Neural cell (in vitro differentiated cells): ENCODE measurements around the gene PAK5.

Experiments
- POLR2AphosphoS5 ChIP-seq: IDR thresholded peaks from 2 replicates; pipeline ENCODE4 v1.6.1; 2012
- RAD21 ChIP-seq: fragments of 450-650 bp; conservative IDR thresholded peaks from 2 replicates; pipeline ENCODE4 v1.6.1; 2014; ENCODE audit warnings: antibody characterized with exemption, mild to moderate bottlenecking, moderate library complexity
- TAF1 ChIP-seq: IDR thresholded peaks from 2 replicates; pipeline ENCODE4 v1.6.1; 2012; ENCODE audit warnings: low read depth
- TF ChIP-seq, protein P1 (sequence below): fragments of 450-650 bp; IDR thresholded peaks from 2 replicates; pipeline ENCODE4 v1.5.1; 2014; ENCODE audit warnings: antibody characterized with exemption, mild to moderate bottlenecking, moderate library complexity; ENCODE audit not compliant: poor library complexity, severe bottlenecking

DNA sequence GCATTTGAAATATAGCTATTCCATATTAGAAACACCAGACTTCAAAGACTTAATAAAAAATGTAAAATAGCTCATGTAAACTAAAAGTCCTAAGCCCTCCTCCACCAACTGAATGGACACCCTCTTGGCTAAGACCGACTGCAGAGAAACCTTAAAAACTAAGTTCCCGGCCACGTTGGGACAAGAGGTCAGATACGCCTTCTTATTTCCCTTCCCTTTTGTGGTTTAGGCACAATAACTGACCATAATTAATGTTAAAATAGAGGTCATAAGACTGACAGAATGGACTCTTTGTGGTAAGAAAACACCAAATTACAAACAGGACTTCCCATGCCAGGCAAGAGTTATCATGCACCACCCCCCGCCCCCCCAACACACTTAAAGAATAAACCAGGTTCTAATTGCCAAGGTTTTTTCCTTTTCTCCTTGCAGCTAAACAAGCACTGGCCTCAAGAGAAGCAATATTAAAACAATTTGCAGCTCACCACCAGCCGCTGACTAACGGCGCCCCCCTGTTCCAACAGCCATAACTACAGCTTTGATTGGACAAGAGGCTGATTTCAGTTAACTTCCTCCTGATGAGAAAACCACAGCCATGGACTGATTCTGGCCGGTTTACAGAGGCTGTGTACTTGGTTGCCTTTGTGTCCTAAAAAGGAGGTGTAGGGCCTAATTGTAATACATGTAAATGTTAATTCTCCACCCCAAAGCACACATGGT, 335.2 kb downstream of the PAK5 start:
- TF ChIP-seq, protein P1, sequence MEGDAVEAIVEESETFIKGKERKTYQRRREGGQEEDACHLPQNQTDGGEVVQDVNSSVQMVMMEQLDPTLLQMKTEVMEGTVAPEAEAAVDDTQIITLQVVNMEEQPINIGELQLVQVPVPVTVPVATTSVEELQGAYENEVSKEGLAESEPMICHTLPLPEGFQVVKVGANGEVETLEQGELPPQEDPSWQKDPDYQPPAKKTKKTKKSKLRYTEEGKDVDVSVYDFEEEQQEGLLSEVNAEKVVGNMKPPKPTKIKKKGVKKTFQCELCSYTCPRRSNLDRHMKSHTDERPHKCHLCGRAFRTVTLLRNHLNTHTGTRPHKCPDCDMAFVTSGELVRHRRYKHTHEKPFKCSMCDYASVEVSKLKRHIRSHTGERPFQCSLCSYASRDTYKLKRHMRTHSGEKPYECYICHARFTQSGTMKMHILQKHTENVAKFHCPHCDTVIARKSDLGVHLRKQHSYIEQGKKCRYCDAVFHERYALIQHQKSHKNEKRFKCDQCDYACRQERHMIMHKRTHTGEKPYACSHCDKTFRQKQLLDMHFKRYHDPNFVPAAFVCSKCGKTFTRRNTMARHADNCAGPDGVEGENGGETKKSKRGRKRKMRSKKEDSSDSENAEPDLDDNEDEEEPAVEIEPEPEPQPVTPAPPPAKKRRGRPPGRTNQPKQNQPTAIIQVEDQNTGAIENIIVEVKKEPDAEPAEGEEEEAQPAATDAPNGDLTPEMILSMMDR: no peak
- no peak for TF ChIP-seq POLR2AphosphoS5
- TF ChIP-seq RAD21: no peak
- no peak for TF ChIP-seq TAF1
